Measurements from ENCODE around the gene TRAF4.

GRCh38 chr17:28747801-28748750 lies 4.3 kb downstream of the TRAF4 start:
- TF ChIP-seq POLR2A (IDR thresholded peaks at IDR 0.05): no peak
- TF ChIP-seq CTCF (IDR thresholded peaks at IDR 0.05): no peak
- no peak for TF ChIP-seq POLR2AphosphoS5 (IDR thresholded peaks at IDR 0.05)
- no peak for TF ChIP-seq EP300 (IDR thresholded peaks at IDR 0.05)

All from suprapubic skin (tissue), 4 donors.